HepG2 (cell line): ENCODE data around the gene CCDC197. TPM values are rescaled to one million over a fixed set of nuclear protein-coding genes. Genes with fewer than 3 reads are reported as not detected.
A peak's percentile ranks its signal among the peaks of the same experiment; 100 is the strongest.

Source experiments
- ARNTL ChIP-seq: sonication (generic); formaldehyde crosslinking; IDR thresholded peaks from 2 replicates; pipeline ENCODE4 v1.4.0; 2020; ENCODE audit warnings: mild to moderate bottlenecking, missing genetic modification reagents
- ELF3 ChIP-seq: IDR thresholded peaks from 2 replicates; pipeline ENCODE4 v1.6.1; 2016; ENCODE audit warnings: missing genetic modification reagents, missing compliant biosample characterization
- FOXA3 ChIP-seq: IDR thresholded peaks from 2 replicates; pipeline ENCODE4 v1.6.1; 2016; ENCODE audit warnings: missing genetic modification reagents, missing compliant biosample characterization
- FOXK1 ChIP-seq: sonication (generic); formaldehyde crosslinking; IDR thresholded peaks from 2 replicates; pipeline ENCODE4 v1.4.0; 2020; ENCODE audit warnings: low read depth, missing genetic modification reagents, borderline replicate concordance
- FOXP1 ChIP-seq, 2 experiments: fragments of 450-650 bp in 1 of 2; IDR thresholded peaks; 2 replicates each; pipeline ENCODE4 v1.6.1; 2017 to 2018; ENCODE audit warnings: antibody characterized with exemption in 1 of 2
- GATAD2A ChIP-seq: IDR thresholded peaks from 2 replicates; pipeline ENCODE4 v1.6.1; 2016
- HMG20A ChIP-seq: IDR thresholded peaks from 2 replicates; pipeline ENCODE4 v1.6.1; 2016; ENCODE audit warnings: borderline replicate concordance
- HNF4A ChIP-seq: sonication (generic); formaldehyde crosslinking; IDR thresholded peaks from 2 replicates; pipeline ENCODE4 v1.4.0; 2020; ENCODE audit warnings: missing genetic modification reagents
- KDM4B ChIP-seq: sonication (generic); formaldehyde crosslinking; IDR thresholded peaks from 2 replicates; pipeline ENCODE4 v1.4.0; 2020; ENCODE audit warnings: missing genetic modification reagents
- MED1 ChIP-seq: sonication (generic); formaldehyde crosslinking; IDR thresholded peaks from 2 replicates; pipeline ENCODE4 v1.4.0; 2020; ENCODE audit warnings: missing genetic modification reagents
- NR2F6 ChIP-seq, 2 experiments: IDR thresholded peaks; 2 replicates each; pipeline ENCODE4 v1.6.1; 2016; ENCODE audit warnings: antibody characterized with exemption in 1 of 2, mild to moderate bottlenecking in 1 of 2
- PITX1 ChIP-seq: sonication (generic); formaldehyde crosslinking; IDR thresholded peaks from 2 replicates; pipeline ENCODE4 v1.5.1; 2020; ENCODE audit warnings: mild to moderate bottlenecking, missing genetic modification reagents
- RARA ChIP-seq: IDR thresholded peaks from 2 replicates; pipeline ENCODE4 v1.6.1; 2016; ENCODE audit warnings: missing genetic modification reagents, missing compliant biosample characterization
- RCOR2 ChIP-seq: IDR thresholded peaks from 2 replicates; pipeline ENCODE4 v1.6.1; 2016; ENCODE audit warnings: missing biosample characterization, missing genetic modification reagents
- RXRB ChIP-seq: IDR thresholded peaks from 2 replicates; pipeline ENCODE4 v1.6.1; 2016; ENCODE audit warnings: borderline replicate concordance, missing genetic modification reagents, missing compliant biosample characterization
- SAP130 ChIP-seq: IDR thresholded peaks from 2 replicates; pipeline ENCODE4 v1.6.1; 2016; ENCODE audit warnings: low read depth
- TARDBP ChIP-seq: sonication (generic); formaldehyde crosslinking; IDR thresholded peaks from 2 replicates; pipeline ENCODE4 v1.8.0; 2022; ENCODE audit warnings: mild to moderate bottlenecking, missing genetic modification reagents
- TBX3 ChIP-seq: fragments of 450-650 bp; IDR thresholded peaks from 2 replicates; pipeline ENCODE4 v1.6.1; 2017; ENCODE audit warnings: antibody characterized with exemption, mild to moderate bottlenecking, inconsistent platforms, borderline replicate concordance
- THAP11 ChIP-seq: IDR thresholded peaks from 2 replicates; pipeline ENCODE4 v1.6.1; 2016; ENCODE audit warnings: missing biosample characterization, missing genetic modification reagents
- ZNF570 ChIP-seq: sonication (generic); formaldehyde crosslinking; IDR thresholded peaks from 2 replicates; pipeline ENCODE4 v1.4.0; 2020; ENCODE audit warnings: mild to moderate bottlenecking, missing genetic modification reagents, borderline replicate concordance
- ZNF879 ChIP-seq: sonication (generic); formaldehyde crosslinking; IDR thresholded peaks from 2 replicates; pipeline ENCODE4 v1.8.1; 2023; ENCODE audit warnings: missing genetic modification reagents
- ZSCAN12 ChIP-seq: sonication (generic); formaldehyde crosslinking; IDR thresholded peaks from 2 replicates; pipeline ENCODE4 v1.9.0; 2021; ENCODE audit warnings: mild to moderate bottlenecking, missing genetic modification reagents
- polyA plus RNA-seq, 8 experiments: library from polyadenylated mRNA; depleted of rRNA in 3 of 8; stranded (reverse) in 7 of 8; unstranded in 1 of 8; fragments of >200 nt; fragmentation: Illumina TruSeq in 4 of 8; extraction: Trizol in 4 of 8; gene quantifications; 2 replicates each; pipeline versions ENCODE4 v1.2.1 to v1.2.3, GENCODE V29; 2011 to 2016; ENCODE audit warnings: low read depth in 4 of 8, missing spikeins in 1 of 8, mixed read lengths in 1 of 8; ENCODE audit not compliant: insufficient read depth in 1 of 8
- total RNA-seq, 5 experiments: library from RNA; depleted of rRNA; stranded (reverse); fragments of >200 nt; fragmentation: Illumina TruSeq; extraction: Trizol; gene quantifications; 2 replicates each; pipeline ENCODE4 v1.2.3, GENCODE V29; 2016; ENCODE audit warnings: low read depth in 1 of 5
- TF ChIP-seq, protein P1 (sequence below): sonication (generic); formaldehyde crosslinking; conservative IDR thresholded peaks from 2 replicates; pipeline ENCODE4 v1.4.0; 2020; ENCODE audit warnings: mild to moderate bottlenecking, missing genetic modification reagents, moderate library complexity
- TF ChIP-seq, protein P2 (sequence below): sonication (generic); formaldehyde crosslinking; IDR thresholded peaks from 2 replicates; pipeline ENCODE4 v1.4.0; 2020; ENCODE audit warnings: missing genetic modification reagents; ENCODE audit errors: not compliant biosample characterization
- TF ChIP-seq, protein P3 (sequence below): sonication (generic); formaldehyde crosslinking; IDR thresholded peaks from 2 replicates; pipeline ENCODE4 v1.4.0; 2020; ENCODE audit warnings: missing genetic modification reagents
- TF ChIP-seq, protein P4 (sequence below): sonication (generic); formaldehyde crosslinking; IDR thresholded peaks from 2 replicates; pipeline ENCODE4 v1.4.0; 2020; ENCODE audit warnings: mild to moderate bottlenecking, missing genetic modification reagents

The CCDC197 gene
- total and polyA plus RNA-seq, 2 of the 13 experiments (the other 11 are each of a cell fraction or from before 2014, with no cell fraction given), result 0.11 to 0.13 TPM

DNA sequence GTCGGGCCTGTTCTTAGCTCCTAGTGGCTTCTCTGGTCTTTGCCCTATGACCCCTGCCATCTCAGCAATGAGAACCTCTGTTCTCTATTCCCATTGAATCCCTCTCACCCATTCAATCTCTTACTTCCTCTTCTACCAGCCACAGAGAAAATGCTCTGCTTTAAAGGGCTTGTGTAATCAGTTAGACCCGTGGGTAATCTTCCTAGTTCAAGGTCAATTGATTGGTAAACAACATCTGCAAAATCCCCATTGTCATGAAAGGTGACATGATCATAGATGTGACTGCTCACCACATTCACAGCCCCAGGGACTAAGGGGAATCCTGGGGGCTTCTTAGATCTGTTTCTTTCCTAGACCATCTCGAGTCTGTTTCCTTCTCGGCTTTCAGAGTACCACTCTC lies 7.2 kb upstream of the CCDC197 start (continued):
- TF ChIP-seq ZNF570 (CRISPR knock-in tag) (no peak), TBX3 (peak; percentile 45; the same call in 1 of the 2 replicates), TARDBP (CRISPR knock-in tag) (0 out of 2 replicates have a peak, but pooled peaks have one; percentile 48), ARNTL (no peak), FOXP1 (IDR thresholded peaks at IDR 0.05) (no peak), FOXP1 (CRISPR knock-in tag; IDR thresholded peaks at IDR 0.05) (peak; percentile 58; the same call in 1 of the 2 replicates), RCOR2 (CRISPR knock-in tag) (peak; percentile 75; the same call in 1 of the 2 replicates), HMG20A (peak; percentile 95; the same call in 1 of the 2 replicates), MED1 (CRISPR knock-in tag) (peak; percentile 24; the same call in 1 of the 2 replicates), ELF3 (peak; percentile 74), NR2F6 (IDR thresholded peaks at IDR 0.05) (peak; percentile 92), NR2F6 (CRISPR knock-in tag; IDR thresholded peaks at IDR 0.05) (peak; percentile 88), HNF4A (CRISPR knock-in tag) (peak; percentile 48; the same call in 1 of the 2 replicates), RXRB (CRISPR knock-in tag) (peak; percentile 75), ZNF879 (CRISPR knock-in tag) (no peak), SAP130 (CRISPR knock-in tag) (peak; percentile 49; the same call in 1 of the 2 replicates), FOXA3 (CRISPR knock-in tag) (peak; percentile 85), GATAD2A (CRISPR knock-in tag) (peak; percentile 70), THAP11 (CRISPR knock-in tag) (peak; percentile 42; the same call in 1 of the 2 replicates), ZSCAN12 (CRISPR knock-in tag) (no peak), FOXK1 (CRISPR knock-in tag) (peak; percentile 15; the same call in 1 of the 2 replicates), KDM4B (CRISPR knock-in tag) (0 out of 2 replicates have a peak, but pooled peaks have one; percentile 24), PITX1 (CRISPR knock-in tag) (0 out of 2 replicates have a peak, but pooled peaks have one; percentile 38), RARA (CRISPR knock-in tag) (peak; percentile 89)
- TF ChIP-seq, protein P1, sequence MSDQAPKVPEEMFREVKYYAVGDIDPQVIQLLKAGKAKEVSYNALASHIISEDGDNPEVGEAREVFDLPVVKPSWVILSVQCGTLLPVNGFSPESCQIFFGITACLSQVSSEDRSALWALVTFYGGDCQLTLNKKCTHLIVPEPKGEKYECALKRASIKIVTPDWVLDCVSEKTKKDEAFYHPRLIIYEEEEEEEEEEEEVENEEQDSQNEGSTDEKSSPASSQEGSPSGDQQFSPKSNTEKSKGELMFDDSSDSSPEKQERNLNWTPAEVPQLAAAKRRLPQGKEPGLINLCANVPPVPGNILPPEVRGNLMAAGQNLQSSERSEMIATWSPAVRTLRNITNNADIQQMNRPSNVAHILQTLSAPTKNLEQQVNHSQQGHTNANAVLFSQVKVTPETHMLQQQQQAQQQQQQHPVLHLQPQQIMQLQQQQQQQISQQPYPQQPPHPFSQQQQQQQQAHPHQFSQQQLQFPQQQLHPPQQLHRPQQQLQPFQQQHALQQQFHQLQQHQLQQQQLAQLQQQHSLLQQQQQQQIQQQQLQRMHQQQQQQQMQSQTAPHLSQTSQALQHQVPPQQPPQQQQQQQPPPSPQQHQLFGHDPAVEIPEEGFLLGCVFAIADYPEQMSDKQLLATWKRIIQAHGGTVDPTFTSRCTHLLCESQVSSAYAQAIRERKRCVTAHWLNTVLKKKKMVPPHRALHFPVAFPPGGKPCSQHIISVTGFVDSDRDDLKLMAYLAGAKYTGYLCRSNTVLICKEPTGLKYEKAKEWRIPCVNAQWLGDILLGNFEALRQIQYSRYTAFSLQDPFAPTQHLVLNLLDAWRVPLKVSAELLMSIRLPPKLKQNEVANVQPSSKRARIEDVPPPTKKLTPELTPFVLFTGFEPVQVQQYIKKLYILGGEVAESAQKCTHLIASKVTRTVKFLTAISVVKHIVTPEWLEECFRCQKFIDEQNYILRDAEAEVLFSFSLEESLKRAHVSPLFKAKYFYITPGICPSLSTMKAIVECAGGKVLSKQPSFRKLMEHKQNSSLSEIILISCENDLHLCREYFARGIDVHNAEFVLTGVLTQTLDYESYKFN, result peak; percentile 72
- TF ChIP-seq, protein P2, sequence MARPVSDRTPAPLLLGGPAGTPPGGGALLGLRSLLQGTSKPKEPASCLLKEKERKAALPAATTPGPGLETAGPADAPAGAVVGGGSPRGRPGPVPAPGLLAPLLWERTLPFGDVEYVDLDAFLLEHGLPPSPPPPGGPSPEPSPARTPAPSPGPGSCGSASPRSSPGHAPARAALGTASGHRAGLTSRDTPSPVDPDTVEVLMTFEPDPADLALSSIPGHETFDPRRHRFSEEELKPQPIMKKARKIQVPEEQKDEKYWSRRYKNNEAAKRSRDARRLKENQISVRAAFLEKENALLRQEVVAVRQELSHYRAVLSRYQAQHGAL (CRISPR knock-in tag), result no peak
- TF ChIP-seq, protein P3, sequence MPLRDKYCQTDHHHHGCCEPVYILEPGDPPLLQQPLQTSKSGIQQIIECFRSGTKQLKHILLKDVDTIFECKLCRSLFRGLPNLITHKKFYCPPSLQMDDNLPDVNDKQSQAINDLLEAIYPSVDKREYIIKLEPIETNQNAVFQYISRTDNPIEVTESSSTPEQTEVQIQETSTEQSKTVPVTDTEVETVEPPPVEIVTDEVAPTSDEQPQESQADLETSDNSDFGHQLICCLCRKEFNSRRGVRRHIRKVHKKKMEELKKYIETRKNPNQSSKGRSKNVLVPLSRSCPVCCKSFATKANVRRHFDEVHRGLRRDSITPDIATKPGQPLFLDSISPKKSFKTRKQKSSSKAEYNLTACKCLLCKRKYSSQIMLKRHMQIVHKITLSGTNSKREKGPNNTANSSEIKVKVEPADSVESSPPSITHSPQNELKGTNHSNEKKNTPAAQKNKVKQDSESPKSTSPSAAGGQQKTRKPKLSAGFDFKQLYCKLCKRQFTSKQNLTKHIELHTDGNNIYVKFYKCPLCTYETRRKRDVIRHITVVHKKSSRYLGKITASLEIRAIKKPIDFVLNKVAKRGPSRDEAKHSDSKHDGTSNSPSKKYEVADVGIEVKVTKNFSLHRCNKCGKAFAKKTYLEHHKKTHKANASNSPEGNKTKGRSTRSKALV, result no peak
- TF ChIP-seq, protein P4, sequence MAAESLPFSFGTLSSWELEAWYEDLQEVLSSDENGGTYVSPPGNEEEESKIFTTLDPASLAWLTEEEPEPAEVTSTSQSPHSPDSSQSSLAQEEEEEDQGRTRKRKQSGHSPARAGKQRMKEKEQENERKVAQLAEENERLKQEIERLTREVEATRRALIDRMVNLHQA (CRISPR knock-in tag), result no peak
- TF ChIP-seq, all 625 proteins: peak for 56
